Kidney (tissue), 14 donors: ENCODE results near the gene GRK4. TPM values are rescaled to one million over a fixed set of nuclear protein-coding genes. Genes with fewer than 3 reads are reported as not detected.

ENCODE experiments used
- DNase-seq, 5 donors: peaks; one replicate each; pipeline ENCODE4 v3.0.0-alpha.2; 2013 to 2020
- FAIRE-seq: peaks from 2 replicates; lab custom pipeline; 2012; peaks lifted over from hg19 to GRCh38; lab: Jason Lieb, UNC
- H3K27ac ChIP-seq, 2 donors: one replicate each; pipeline ENCODE4 v1.7.0; 2013; ENCODE audit warnings: low read depth in 2 of 2, low read length in 2 of 2, inconsistent platforms in 1 of 2
- H3K27me3 ChIP-seq: one replicate; pipeline ENCODE4 v1.7.1; 2013; ENCODE audit warnings: low read length, inconsistent platforms; ENCODE audit not compliant: control insufficient read depth, insufficient read depth
- H3K36me3 ChIP-seq, 3 donors: one replicate each; pipeline versions ENCODE4 v1.7.0 to v1.7.1; 2013; ENCODE audit warnings: low read length in 3 of 3, control low read depth in 1 of 3, inconsistent platforms in 1 of 3; ENCODE audit not compliant: insufficient read depth in 3 of 3, control insufficient read depth in 2 of 3
- H3K4me1 ChIP-seq, 3 donors: one replicate each; pipeline versions ENCODE4 v1.7.0 to v1.7.1; 2013; ENCODE audit warnings: low read length in 3 of 3, inconsistent platforms in 1 of 3, low read depth in 1 of 3; ENCODE audit not compliant: control insufficient read depth in 2 of 3, insufficient read depth in 2 of 3
- H3K4me3 ChIP-seq, 3 donors: one replicate each; pipeline versions ENCODE4 v1.7.0 to v1.8.1; 2013; ENCODE audit warnings: low read length in 3 of 3, control low read depth in 1 of 3, inconsistent platforms in 1 of 3
- H3K9ac ChIP-seq, 3 donors: one replicate each; pipeline versions ENCODE4 v1.7.0 to v1.7.1; 2013; ENCODE audit warnings: low read length in 3 of 3, control low read depth in 1 of 3, inconsistent platforms in 1 of 3
- H3K9me3 ChIP-seq, 3 donors: one replicate each; pipeline versions ENCODE4 v1.7.0 to v1.7.1; 2013; ENCODE audit warnings: low read length in 3 of 3, control low read depth in 1 of 3, inconsistent platforms in 1 of 3; ENCODE audit not compliant: control insufficient read depth in 2 of 3, insufficient read depth in 1 of 3
- CTCF ChIP-seq: IDR thresholded peaks from 3 replicates; pipeline ENCODE4 v1.5.1; 2012; ENCODE audit warnings: mild to moderate bottlenecking, moderate library complexity, borderline replicate concordance; ENCODE audit not compliant: insufficient read depth; ENCODE audit errors: extremely low read depth
- intact Hi-C: fragments of 100-400 bp; cut with DNase I; formaldehyde crosslinking; loops from one replicate; pipeline ENCODE4 v1.11.1; 2022
- polyA plus RNA-seq: library from polyadenylated mRNA; stranded (reverse); fragments of 350-450 nt; fragmentation: Illumina TruSeq; extraction: RNeasy Lipid Tissue Mini Kit (QIAGEN cat#74804); gene quantifications from one replicate; pipeline ENCODE4 v1.2.3, GENCODE V29; 2014; ENCODE audit warnings: low read depth, low replicate concordance; ENCODE audit not compliant: insufficient read depth
- total RNA-seq: library from RNA; stranded (reverse); fragmentation: NEBNext Ultra II Directional; extraction: Animal tissue kit (Norgen Biotek cat#: 25700); gene quantifications from one replicate; pipeline ENCODE4 v1.2.1, GENCODE V29; 2021
- donor health status: control.
- donor health status: control.
- donor health status: control.
- donor health status: control.
- donor health status: control.
- donor health status: DM: yes; HTN: yes; CAD: no.
- donor health status: Normal renal cell carcinoma (clear cell type).

GRK4 gene
- total and polyA plus RNA-seq, 2 donors from 2014 or later = 4.3 TPM

- Histone ChIP-seq H3K27me3 (no peaks in the 10 kb centered on the region), H3K27ac (no peak overlapping the region), H3K4me1 (peaks cover 0 to 19% (median 11%) of the 10 kb centered on the region in 3 donors), H3K9ac (no peak overlapping the region), H3K36me3 (peaks cover 0 to 7% (median 5%) of the 10 kb centered on the region in 3 donors), H3K9me3 (no peaks in the 10 kb centered on the region), H3K4me3 (peak overlapping the region in 1 of 3 donors; percentile 78)
- TF ChIP-seq CTCF = no peak
- intact Hi-C loops = no loop called here
- DNase-seq (peak in 4 of 5 donors; percentile 34 to 64 (median 55)), FAIRE-seq (no peak)
Observed at GRCh38 chr4:2961421-2961810, 2.0 kb upstream of the GRK4 start.

GRCh38 chr4:2961811-2962441 lies 1.4 kb upstream of the GRK4 start:
- H3K27me3 ChIP-seq = no peaks in the 10 kb centered on the region
- no peak overlapping the region for H3K27ac ChIP-seq
- no peak for FAIRE-seq
- peaks cover 0 to 5% (median 4%) of the 10 kb centered on the region in 3 donors for H3K36me3 ChIP-seq
- intact Hi-C loops = no loop called here
- peak overlapping the region; percentile 62 to 84 (median 76) for H3K9ac ChIP-seq
- DNase-seq = peak in 3 of 5 donors; percentile 16 to 47 (median 22)
- TF ChIP-seq CTCF = no peak
- peaks cover 0 to 19% (median 11%) of the 10 kb centered on the region in 3 donors for H3K4me1 ChIP-seq
- H3K9me3 ChIP-seq = no peaks in the 10 kb centered on the region
- H3K4me3 ChIP-seq = peak overlapping the region; percentile 74 to 78 (median 78)

- no peaks in the 10 kb centered on the region for H3K9me3 ChIP-seq
- no peaks in the 10 kb centered on the region for H3K36me3 ChIP-seq
- H3K27me3 ChIP-seq = no peaks in the 10 kb centered on the region
- DNase-seq = peak in 3 of 5 donors; percentile 59 to 75 (median 73)
- peak overlapping the region; percentile 62 to 84 (median 76) for H3K9ac ChIP-seq
- no peak for TF ChIP-seq CTCF
- peaks cover 0 to 19% (median 7%) of the 10 kb centered on the region in 3 donors for H3K4me1 ChIP-seq
- intact Hi-C loops = no loop called here
- peak overlapping the region; percentile 74 to 78 (median 78) for H3K4me3 ChIP-seq
- FAIRE-seq = no peak
- H3K27ac ChIP-seq = peak overlapping the region; percentile 72 to 86
Observed at GRCh38 chr4:2962614-2963174, 677 bp upstream of the GRK4 start.
